GM21529 (cell line): ENCODE results near the gene C17orf75.

Source experiments
- ATAC-seq: cut with Tn5 transposase; IDR thresholded peaks from one replicate; pipeline ENCODE4 v1.9.1; 2021; ENCODE audit not compliant: unreplicated experiment

The C17orf75 gene

GRCh38 chr17:32305049-32305448, 36.9 kb downstream of the C17orf75 start:
- ATAC-seq: no peak

DNA sequence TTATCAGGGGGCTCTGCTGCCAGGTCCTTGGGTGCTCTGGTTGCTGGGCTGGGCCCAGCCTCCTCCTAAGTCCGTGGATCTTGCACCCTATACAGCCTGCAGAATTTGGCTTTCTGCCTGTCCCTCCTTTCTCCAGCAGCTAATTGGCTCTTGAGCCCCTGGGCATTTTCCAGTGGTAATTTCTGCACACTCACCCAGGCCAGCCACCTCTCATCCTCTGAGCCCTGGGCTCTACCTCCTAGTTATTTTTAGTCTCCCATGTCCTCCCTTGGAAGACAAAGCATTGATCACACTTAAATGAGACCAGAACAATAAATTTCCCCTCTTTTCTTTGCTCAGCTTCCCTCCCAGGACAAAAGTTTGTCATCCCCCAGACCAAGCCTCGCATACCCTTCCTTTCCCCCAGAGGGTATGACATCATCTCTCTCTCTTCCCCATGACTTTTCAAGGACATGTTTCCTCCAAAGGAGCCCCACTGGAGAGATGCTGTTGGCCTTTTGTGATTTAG, 38.1 kb downstream of the C17orf75 start:
- no peak for ATAC-seq

DNA sequence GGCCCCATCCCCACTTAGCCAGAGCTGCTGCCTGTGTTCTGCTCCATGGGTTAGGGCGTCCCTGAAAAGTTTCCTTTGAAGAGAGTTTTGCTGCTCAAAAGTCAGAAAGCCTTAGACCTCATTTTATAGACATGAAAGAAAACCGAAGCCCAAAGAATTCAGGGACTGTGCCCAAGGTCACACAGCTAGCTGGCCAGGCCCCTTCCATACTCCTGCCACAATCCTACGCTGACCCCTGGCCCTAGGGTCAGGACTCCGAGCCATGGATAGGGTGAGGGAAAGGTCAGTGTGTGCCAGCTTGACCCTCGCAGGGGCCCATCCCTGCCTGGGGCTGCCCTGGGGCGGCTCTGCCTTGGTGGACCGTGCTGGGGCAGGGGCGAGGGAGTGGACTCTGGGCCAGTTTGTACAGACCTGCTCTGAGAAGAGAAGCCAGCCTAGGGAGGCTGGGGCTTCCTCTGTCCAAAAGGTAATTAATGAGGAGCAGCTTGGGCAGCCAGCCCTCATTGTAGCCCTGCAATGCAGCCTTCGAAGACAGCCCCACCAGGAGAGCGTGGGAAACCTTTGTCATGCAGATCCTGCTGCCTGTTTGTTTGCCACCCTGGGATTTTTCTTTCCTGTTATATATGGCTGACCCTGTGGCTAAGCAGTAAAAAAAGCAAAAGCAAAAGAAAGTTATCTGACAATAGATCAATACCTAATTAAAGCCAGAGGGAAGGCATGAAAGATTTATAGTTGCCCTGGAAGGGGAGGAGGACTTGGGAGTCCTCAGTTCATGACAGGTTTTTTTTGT, 38.9 kb downstream of the C17orf75 start:
- ATAC-seq: no peak

DNA sequence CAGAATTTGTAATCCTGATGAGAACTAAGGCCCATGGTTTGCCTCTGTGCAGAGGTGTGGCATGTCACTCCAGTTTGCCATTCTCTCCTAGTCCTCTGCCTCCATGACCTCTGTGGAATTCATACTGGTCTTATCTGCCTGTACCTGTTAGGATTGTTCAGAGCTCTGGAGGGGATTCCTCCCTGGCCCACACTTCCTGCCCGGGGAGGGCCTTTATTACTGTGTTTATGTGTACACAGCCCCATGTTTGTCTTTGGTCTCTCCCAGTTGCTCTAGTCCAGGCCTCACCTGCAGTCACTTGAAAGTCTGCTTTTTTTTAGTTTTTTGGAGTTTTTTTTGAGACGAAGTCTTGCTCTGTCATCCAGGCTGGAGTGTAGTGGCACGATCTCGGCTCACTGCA, 39.9 kb downstream of the C17orf75 start:
- no peak for ATAC-seq

DNA sequence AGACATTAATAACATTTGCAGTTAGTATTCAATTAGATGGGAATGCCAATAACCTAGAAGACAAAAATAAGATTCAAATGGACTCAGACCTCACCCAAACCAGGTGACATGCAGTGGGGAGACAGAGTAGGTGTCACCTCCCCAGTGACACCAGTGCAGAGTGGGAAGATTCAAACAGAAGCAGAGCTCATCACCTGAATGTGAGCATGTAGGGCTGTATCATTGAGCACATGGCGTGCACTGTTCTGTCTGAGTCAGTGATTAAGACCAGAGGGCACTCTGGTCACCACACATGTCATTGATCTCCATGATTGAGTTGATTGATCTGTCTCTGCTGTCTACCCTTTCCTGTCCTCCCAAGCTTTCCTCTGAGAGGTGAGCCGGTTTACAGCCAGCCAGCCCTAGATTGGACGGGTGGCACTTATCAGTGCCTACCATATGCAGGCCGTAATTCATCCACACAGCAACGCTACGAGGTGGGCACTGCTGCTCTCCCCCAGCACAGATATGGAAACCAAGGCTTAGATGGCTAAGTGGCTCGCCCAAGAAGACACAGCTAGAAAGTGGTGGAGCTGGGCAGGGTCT, 42.3 kb downstream of the C17orf75 start:
- no peak for ATAC-seq

GRCh38 chr17:32298721-32299579, 43.0 kb downstream of the C17orf75 start:
- no peak for ATAC-seq

GRCh38 chr17:32298298-32298697, 43.7 kb downstream of the C17orf75 start:
- ATAC-seq: no peak

GRCh38 chr17:32297860-32298259, 44.1 kb downstream of the C17orf75 start:
- ATAC-seq: no peak

- no peak for ATAC-seq
Observed at GRCh38 chr17:32297424-32297823, 44.5 kb downstream of the C17orf75 start.

- no peak for ATAC-seq
Observed at GRCh38 chr17:32292094-32292493, 49.9 kb downstream of the C17orf75 start.

DNA sequence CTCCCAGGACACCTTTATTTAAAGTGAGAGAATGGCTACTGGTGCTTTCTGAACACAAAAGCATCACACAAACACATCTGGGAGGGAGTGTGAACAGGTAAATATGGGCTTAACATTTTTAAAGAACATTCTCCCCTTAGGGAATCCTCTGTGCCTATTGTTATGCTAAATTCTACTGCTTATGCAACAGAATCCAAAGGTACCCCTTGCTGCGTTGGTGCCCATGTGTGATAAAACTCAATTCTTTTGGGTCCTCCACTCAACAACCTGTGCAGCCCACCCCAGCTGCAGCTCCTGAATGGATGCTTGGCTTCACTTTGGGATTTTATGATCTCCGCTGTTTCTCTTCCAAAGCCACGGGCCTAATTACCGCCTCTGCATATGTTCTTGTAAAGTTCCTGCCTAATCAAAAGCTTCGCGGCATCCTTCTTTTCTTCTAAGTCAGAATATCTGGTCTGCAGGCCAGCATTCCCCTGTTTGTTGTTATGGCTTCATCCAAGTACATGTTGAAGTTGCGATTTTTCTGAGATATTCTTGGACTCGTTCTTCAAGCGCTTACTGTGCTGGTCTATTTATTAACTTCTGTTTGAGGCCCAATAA, 52.4 kb downstream of the C17orf75 start:
- ATAC-seq: no peak

DNA sequence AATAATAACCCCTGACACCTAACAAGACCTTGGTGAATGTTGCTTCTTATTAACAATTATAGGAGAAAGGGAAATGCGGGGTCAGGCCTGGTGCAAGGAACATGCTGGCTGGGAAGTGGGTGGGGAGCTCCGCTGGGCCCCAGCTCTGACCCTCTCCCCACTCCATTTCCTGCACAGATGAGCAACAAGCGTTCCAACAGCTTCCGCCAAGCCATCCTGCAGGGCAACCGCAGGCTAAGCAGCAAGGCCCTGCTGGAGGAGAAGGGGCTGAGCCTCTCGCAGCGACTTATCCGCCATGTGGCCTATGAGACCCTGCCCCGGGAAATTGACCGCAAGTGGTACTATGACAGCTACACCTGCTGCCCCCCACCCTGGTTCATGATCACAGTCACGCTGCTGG, 53.4 kb downstream of the C17orf75 start:
- no peak for ATAC-seq

DNA sequence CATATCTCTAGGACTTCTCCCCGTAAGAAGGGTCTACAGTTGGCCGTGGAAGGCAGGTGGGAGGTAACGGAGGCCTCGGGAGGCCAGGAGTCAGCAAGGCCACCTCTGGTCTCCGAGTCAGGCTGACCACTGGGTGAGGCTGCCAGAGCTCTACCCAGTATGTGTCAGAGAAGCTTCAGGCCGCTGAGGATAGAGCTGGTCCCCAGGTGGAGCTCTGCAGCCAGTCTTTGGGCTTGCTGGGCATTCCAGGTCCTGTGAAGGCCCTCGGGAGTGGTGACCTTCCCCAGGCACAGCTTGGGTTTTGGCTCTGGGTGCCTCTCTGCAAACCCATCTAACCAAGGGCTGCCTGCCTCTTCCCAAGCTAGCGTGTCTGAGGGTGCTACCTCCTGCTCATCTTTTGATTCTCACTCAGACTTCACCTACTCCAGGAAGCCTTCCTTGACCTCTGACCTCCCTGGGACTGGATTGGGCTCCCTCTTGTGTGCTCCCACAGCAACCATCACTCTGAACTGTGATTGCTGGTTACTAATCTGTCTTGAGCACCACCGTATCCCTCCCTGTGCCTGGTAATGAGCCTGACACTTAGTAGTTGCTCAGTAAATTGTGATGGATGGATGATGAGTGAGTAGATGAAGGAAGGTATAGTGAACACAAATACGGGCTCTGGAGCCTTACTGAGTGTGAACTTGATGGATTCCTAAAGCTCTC, 54.0 kb downstream of the C17orf75 start:
- no peak for ATAC-seq

DNA sequence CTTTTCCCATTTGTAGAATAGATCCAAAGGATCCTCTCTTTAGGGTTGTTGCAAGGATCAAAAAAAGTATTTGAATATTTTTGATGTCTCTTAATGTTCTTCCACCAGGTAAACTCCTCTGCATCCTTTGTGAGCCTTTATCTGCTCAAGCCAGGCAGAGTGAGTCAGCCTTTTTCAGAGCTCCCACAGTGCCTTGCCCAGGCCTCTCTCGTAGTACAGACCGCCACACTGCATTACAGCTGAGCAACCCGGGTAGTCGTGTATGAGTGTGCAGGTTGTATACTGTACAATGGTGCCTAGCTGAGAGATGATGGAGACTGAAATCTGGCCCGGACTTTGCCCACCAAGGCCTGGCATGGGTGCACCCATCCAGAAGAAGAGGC, 55.5 kb downstream of the C17orf75 start:
- no peak for ATAC-seq

DNA sequence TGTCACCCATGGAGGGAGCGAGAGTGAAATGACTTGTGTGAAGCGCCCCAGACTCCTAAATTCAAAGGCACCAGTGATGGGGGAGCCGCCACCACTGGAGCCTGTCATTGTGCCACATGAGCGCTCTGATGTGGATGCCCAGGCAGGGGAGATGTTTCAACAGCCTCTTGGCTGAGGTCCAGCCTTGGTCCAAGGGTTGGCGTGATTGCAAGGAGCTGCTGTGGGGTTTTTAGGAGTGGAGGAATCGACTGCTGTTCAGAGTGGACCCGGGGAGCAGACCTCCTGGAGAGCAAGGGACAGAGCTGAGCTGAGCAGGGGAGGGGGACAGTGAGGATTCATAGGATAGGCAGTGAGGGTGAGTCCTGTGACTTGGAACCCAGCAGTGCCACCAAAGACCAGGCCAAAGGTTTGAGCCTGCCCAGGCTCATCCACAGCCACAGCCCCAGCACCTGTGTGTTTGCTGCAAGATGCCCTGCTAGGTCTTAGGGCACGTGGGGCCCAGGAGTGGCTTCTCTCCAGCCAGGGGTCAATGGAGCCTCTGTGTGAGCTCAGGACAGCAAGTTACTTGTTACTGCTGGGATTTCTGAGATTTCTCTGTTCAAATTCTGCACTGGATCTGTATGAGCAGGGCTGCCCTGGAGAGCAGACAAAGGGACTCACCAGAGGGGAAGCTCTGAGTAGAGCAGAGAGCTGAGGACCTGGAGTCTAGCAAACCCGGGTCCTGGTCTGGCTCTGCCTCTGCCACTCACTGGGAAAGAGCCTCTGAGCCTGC, 56.0 kb downstream of the C17orf75 start:
- ATAC-seq: no peak

- no peak for ATAC-seq
Observed at GRCh38 chr17:32285306-32285705, 56.7 kb downstream of the C17orf75 start.

- ATAC-seq: no peak
Observed at GRCh38 chr17:32283745-32284201, 58.2 kb downstream of the C17orf75 start.

DNA sequence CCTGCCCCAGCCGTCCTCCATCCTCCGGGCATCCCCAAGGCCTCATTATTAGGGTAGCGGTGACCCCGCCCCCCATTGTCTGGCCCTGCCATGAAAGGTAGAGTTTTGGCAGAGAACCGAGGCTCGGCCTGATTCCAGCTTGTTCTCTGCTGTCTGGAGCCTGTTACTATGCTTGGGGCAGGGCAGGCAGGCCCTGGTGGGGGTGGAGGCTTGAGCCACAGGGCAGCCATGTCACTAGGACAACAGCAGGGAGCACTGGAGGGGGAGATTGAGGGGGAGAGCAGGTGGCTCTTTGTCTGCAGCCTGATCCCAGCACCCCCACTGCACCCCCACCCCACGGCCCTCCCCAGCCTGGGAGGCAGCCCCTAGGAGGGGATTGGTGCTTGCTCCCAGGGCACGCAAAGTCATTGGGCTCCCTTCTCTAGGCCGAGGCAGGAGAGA, 60.9 kb downstream of the C17orf75 start:
- no peak for ATAC-seq

GRCh38 chr17:32279891-32280716, 61.9 kb downstream of the C17orf75 start:
- ATAC-seq: no peak
